K562 (cell line): ENCODE results near the gene CDC37. TPM values are rescaled to one million over a fixed set of nuclear protein-coding genes. Genes with fewer than 3 reads are reported as not detected.

Experiments used
- HDAC1 ChIP-seq, 2 experiments: fragments of 450-650 bp; IDR thresholded peaks; 2 replicates each; pipeline ENCODE4 v1.6.1; 2016 to 2017; ENCODE audit warnings: inconsistent platforms in 1 of 2, mild to moderate bottlenecking in 1 of 2, moderate library complexity in 1 of 2
- HDGF ChIP-seq: fragments of 450-650 bp; IDR thresholded peaks from 2 replicates; pipeline ENCODE4 v1.6.1; 2016
- HES1 ChIP-seq: fragments of 450-650 bp; IDR thresholded peaks from 2 replicates; pipeline ENCODE4 v1.6.1; 2016; ENCODE audit warnings: low read depth, mild to moderate bottlenecking, moderate library complexity
- MAFG ChIP-seq: fragments of 450-650 bp; conservative IDR thresholded peaks from 2 replicates; pipeline ENCODE4 v1.6.1; 2016; ENCODE audit warnings: missing genetic modification characterization, missing compliant biosample characterization
- MITF ChIP-seq: IDR thresholded peaks from 2 replicates; pipeline ENCODE4 v1.6.1; 2014; ENCODE audit warnings: antibody characterized with exemption
- NUFIP1 ChIP-seq: fragments of 450-650 bp; IDR thresholded peaks from 2 replicates; pipeline ENCODE4 v1.6.1; 2018; ENCODE audit not compliant: partially characterized antibody
- REST ChIP-seq, 2 experiments: fragments of 450-650 bp; formaldehyde crosslinking in 1 of 2; IDR thresholded peaks; 2 replicates each; pipeline versions ENCODE4 v1.4.0 to v1.6.1; 2014 to 2020; ENCODE audit warnings: mild to moderate bottlenecking in 2 of 2, borderline replicate concordance in 1 of 2, low read depth in 1 of 2
- SMAD3 ChIP-seq: fragments of 450-650 bp; formaldehyde crosslinking; conservative IDR thresholded peaks from 2 replicates; pipeline ENCODE4 v1.4.0; 2020; ENCODE audit warnings: mild to moderate bottlenecking
- SRSF3 ChIP-seq: fragments of 200-400 bp; formaldehyde crosslinking; IDR thresholded peaks from 2 replicates; pipeline ENCODE4 v1.6.1; 2016; ENCODE audit warnings: mild to moderate bottlenecking, low read length, moderate library complexity; ENCODE audit not compliant: insufficient read depth
- TARDBP ChIP-seq: fragments of 450-650 bp; IDR thresholded peaks from 2 replicates; pipeline ENCODE4 v1.6.1; 2016
- XRCC5 ChIP-seq: fragments of 200-400 bp; formaldehyde crosslinking; IDR thresholded peaks from 2 replicates; pipeline ENCODE4 v1.6.1; 2017; ENCODE audit warnings: low read depth, mild to moderate bottlenecking, low read length
- ZNF408 ChIP-seq: fragments of 250-450 bp; sonication (Bioruptor Pico); IDR thresholded peaks from 2 replicates; pipeline ENCODE4 v1.4.0; 2020; ENCODE audit warnings: low read depth, mild to moderate bottlenecking, moderate library complexity
- ZNF431 ChIP-seq: sonication (generic); formaldehyde crosslinking; IDR thresholded peaks from 2 replicates; pipeline ENCODE4 v1.8.0; 2022; ENCODE audit warnings: mild to moderate bottlenecking, missing genetic modification reagents
- polyA plus RNA-seq, 8 experiments: library from polyadenylated mRNA; depleted of rRNA in 4 of 8; stranded (reverse) in 5 of 8; unstranded in 3 of 8; fragments of >200 nt; fragmentation: Nextera tagmentation in 2 of 8; fragmentation: Illumina TruSeq in 1 of 8; extraction: Ambion mirVana in 2 of 8; extraction: Trizol in 1 of 8; gene quantifications; 2 replicates each; pipeline versions ENCODE4 v1.2.1 to v1.2.3, GENCODE V29; 2011 to 2014; ENCODE audit warnings: inconsistent platforms in 1 of 8, missing spikeins in 1 of 8
- total RNA-seq, 7 experiments: library from RNA; depleted of rRNA in 6 of 7; stranded (reverse); fragments of >200 nt in 6 of 7; fragmentation: Illumina TruSeq in 2 of 7; extraction: Trizol in 2 of 7; gene quantifications; 2 replicates each; pipeline versions ENCODE4 v1.2.1 to v1.2.3, GENCODE V29; 2011 to 2021; ENCODE audit warnings: low replicate concordance in 1 of 7
- TF ChIP-seq, protein P1 (sequence below): fragments of 450-650 bp; IDR thresholded peaks from 2 replicates; pipeline ENCODE4 v1.6.1; 2017; ENCODE audit warnings: mild to moderate bottlenecking, moderate library complexity

The CDC37 gene
- total and polyA plus RNA-seq, 9 of the 15 experiments (the other 6 are each of a cell fraction or from before 2014, with no cell fraction given) = 6.6 to 538 (median 227) TPM

- 0 out of 2 replicates have a peak, but pooled peaks have one; percentile 43 for TF ChIP-seq ZNF431 (CRISPR knock-in tag)
- TF ChIP-seq HES1 = no peak
- no peak for TF ChIP-seq MITF
- no peak for TF ChIP-seq SRSF3
- no peak for TF ChIP-seq NUFIP1
- no peak for TF ChIP-seq SMAD3
- TF ChIP-seq HDGF = 0 out of 2 replicates have a peak, but pooled peaks have one; percentile 34
- no peak; the same call in 1 of the 2 replicates for TF ChIP-seq XRCC5
- TF ChIP-seq, protein P1, sequence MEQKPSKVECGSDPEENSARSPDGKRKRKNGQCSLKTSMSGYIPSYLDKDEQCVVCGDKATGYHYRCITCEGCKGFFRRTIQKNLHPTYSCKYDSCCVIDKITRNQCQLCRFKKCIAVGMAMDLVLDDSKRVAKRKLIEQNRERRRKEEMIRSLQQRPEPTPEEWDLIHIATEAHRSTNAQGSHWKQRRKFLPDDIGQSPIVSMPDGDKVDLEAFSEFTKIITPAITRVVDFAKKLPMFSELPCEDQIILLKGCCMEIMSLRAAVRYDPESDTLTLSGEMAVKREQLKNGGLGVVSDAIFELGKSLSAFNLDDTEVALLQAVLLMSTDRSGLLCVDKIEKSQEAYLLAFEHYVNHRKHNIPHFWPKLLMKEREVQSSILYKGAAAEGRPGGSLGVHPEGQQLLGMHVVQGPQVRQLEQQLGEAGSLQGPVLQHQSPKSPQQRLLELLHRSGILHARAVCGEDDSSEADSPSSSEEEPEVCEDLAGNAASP = no peak
- TF ChIP-seq MAFG = no peak
- peak in 1 of 2 experiments; percentile 79; a peak in 2 of 4 replicates for TF ChIP-seq HDAC1 (IDR thresholded peaks at IDR 0.05)
- peak; percentile 90; the same call in 1 of the 2 replicates for TF ChIP-seq TARDBP
- TF ChIP-seq REST (IDR thresholded peaks at IDR 0.05; ENCODE audit: borderline replicate concordance) = no peak
- peak; percentile 44; the same call in 1 of the 2 replicates for TF ChIP-seq REST (CRISPR knock-in tag; IDR thresholded peaks at IDR 0.05; ENCODE audit: low read depth)
- no peak for TF ChIP-seq ZNF408
Measured at GRCh38 chr19:10380313-10381102, 22.8 kb downstream of the CDC37 start, which contains the start of gene TYK2 (continued).
